NCI-H128 (cell line): ENCODE data around the gene ZBTB5.
A peak's percentile ranks its signal among the peaks of the same experiment; 100 is the strongest.

Experiments
- DNase-seq: peaks from one replicate; lab custom pipeline; 2025; ENCODE audit not compliant: unreplicated experiment; lab: John Stamatoyannopoulos, UW

ZBTB5 gene

DNA sequence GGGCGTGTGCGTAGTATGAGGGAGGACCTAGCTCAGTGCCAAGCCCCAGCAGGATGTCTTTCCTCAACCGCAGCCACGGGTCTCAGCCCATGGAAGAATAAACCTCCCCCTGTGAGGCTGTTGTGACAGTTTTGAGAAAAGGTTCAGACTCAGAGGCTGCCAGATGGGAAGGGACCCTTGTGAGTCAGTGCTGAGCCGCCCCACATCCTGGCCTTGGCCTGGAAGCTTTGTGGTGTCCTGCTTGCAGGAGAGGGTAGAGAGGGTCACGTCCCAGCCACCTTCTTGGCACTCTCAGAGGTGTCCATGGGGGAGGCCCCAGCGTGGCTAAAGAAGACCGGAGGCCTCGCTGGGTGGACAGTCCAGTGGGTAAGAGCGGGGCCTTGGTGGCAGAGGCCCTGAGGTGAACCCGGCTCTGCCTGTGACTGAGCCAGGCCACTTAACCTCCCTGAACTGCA lies 39.9 kb downstream of the ZBTB5 start:
- DNase-seq: no peak

DNA sequence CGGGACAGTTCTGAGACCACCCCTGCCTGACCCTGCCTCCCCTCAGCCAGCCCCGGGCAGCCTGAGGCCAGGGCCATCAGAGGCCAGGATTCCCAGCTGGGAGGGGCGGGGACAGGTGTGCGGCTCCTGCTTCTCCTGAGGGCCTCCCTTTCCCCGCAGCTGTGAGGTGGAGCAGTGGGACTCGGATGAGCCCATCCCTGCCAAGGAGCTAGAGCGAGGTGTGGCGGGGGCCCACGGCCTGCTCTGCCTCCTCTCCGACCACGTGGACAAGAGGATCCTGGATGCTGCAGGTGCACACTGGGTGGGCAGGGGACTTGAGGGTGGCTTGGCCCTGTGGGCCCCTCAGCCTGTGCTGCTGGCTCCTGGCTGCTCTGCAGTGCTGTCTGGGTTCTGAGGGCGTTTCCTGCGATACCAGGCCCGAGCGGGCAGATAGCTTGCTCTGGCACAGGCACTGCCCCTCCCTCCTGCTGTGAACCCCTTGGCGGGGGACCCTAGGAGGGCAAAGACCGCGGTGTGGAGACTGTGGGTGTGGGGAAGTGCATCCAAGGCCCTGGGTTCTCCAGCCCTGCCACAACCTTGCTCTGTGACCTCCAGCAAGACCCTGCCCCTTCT lies 40.5 kb downstream of the ZBTB5 start:
- no peak for DNase-seq

DNA sequence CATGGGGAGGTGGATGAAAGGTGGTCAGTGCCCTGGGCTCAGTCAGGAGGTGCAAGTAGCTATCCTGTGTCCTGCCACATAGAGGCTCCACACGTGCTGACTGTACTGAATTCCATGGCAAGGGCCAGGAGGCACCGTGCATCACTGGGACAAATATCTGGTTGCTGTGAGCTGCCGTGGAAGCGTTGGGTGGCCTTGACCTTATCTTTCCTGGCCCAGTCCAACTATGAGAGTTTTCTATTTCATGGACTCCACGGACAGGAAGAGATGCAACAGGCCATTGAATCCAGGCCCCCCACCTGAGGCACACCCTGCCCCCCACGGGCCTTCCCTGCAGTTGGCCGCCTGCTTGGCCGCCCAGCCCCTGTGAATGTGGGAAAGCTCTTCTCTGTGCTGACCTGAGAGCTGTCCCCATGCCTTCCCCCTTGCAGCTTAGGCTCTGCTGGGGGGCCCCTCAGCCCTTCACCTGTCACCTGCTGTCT lies 41.0 kb downstream of the ZBTB5 start:
- no peak for DNase-seq

DNA sequence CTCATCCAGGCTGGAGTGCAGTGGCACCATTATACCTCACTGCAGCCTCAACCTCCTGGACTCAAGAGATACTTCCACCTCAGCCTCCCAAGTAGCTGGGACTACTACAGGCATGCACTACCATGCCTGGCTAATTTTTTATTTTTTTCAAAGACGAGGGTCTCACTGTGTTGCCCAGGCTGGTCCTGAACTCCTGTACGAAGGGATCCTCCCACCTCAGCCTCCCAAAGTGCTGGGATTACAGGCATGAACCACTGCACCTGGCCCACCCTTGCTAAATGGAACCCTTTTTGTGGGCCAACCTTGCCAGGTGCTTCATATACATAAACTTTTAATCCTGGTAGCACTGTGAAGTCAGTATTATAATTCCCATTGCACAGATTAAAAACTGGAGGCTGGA lies 41.7 kb downstream of the ZBTB5 start:
- no peak for DNase-seq

GRCh38 chr9:37422289-37423104 lies 42.8 kb downstream of the ZBTB5 start, which contains the start of gene GRHPR:
Gene GRHPR (plus strand): TSS chr9:37422696. CDS start chr9:37422751, 55 bp downstream.
- peak; percentile 50 for DNase-seq

GRCh38 chr9:37421914-37422288 lies 43.3 kb downstream of the ZBTB5 start:
- no peak for DNase-seq

- no peak for DNase-seq
Observed at GRCh38 chr9:37420271-37421215, 44.7 kb downstream of the ZBTB5 start.

DNA sequence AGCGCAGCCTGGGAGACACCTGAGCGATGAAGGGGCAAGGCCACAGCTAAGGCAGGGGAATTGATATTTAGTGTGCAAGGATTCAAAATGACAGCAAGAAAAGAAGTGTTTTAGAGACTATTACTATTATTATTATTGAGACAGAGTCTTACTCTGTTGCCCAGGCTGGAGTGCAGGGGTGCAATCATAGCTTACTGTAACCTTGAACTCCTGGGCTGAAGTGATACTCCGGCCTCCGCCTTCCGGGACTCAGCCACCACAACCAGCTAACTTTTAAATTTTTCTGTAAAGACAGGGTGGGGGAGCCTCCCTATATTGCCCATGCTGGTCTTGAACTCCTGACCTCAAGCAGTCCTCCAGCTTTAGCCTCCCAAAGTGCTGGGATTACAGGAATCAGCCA lies 46.0 kb downstream of the ZBTB5 start:
- DNase-seq: no peak

GRCh38 chr9:37417857-37418618 lies 47.2 kb downstream of the ZBTB5 start:
- DNase-seq: no peak

DNA sequence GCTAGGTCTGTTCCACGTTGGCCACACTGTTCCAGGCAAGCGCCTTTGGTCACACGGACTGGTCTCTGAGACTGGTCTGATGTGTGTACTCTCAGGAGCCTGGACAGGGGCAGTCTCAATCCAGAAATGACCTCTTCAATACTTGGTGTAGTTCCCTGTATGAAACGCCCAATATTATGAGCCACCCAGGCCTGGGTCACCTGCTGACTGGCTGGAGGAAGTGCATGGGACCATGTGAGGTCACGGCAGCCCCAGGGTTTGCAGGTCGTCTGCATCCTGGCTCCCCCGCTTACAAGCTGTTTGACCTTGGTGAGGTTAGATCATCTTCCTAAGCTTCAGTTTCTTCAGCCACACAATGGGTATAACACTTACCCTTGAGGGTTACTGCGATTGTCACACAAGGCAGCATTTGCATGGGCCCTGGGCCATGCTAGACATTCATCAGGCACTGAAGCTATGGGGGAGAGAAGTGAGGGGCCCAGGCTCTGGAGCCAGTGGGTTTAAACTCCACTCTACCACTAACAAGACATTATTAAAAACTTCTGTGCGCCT lies 47.9 kb downstream of the ZBTB5 start:
- DNase-seq: no peak

DNA sequence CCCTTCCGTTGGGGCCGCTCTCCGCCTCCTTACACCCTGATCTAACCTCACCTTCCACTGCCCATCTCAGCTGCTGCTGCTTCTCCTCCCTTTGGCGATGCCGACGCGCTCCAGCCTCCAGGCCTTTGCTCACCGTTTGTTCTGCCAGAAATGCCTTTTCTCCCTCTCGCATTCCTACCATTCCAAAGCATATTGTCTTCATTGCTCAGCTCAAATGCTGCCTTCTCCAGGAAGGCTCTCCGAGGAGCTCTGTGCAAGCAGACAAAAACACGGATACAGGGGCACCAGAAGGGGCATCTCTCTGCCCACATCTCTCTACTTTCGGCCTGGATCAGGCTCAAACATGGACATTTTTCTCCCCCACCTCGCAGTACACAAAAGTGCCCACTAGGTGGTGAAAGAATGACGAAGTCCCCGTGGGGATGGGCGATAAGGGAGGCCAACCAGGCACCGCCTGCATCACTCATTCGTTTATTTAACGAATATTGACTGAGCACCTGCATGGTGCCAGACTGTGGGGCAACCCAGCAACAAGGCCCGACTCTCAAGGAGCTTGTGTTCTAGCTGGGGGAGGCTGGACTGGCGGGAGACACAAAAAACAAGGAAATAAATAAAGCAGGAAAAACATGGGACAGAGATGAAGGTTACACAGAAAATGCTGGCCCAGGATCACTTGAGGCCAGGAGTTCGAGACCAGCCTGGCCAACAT lies 50.1 kb downstream of the ZBTB5 start:
- DNase-seq: peak; percentile 52

GRCh38 chr9:37414503-37414943 lies 50.7 kb downstream of the ZBTB5 start:
- DNase-seq: no peak

- no peak for DNase-seq
Observed at GRCh38 chr9:37413311-37413710, 51.9 kb downstream of the ZBTB5 start.

DNA sequence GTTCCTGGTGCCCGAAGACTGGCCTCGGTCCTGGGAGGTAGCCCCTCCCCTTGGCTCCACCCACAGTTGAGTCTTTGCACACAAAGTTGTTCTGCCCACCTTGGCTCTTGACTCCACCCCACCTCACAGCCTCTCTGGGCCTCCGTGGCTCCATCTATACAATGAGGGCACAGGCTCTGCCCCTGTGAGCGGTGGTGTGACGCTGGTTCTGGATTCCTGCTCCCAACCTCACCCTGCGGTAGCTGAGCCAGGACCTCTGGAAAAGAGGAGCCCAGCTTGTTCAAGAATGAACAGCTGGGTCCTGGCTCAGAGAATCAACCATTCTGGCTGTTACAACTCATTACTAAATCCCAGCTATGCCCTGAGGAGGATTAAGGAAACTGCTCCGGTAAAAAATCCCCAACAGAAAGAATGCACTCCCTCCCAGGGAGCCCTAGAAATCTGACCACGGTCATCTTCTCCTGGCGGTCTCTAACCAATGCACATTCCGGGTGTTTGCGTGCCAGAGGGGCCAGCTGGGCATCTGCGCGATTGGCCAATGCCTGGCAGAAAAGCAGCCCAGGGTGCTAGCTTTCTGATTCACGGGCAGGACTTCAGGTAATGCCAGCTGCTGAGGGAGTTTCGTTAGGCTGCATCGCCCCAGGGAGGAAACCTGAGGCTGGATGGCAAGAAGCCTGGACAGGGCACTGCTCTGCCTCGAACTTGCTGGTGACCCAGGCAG lies 52.7 kb downstream of the ZBTB5 start:
- no peak for DNase-seq

DNA sequence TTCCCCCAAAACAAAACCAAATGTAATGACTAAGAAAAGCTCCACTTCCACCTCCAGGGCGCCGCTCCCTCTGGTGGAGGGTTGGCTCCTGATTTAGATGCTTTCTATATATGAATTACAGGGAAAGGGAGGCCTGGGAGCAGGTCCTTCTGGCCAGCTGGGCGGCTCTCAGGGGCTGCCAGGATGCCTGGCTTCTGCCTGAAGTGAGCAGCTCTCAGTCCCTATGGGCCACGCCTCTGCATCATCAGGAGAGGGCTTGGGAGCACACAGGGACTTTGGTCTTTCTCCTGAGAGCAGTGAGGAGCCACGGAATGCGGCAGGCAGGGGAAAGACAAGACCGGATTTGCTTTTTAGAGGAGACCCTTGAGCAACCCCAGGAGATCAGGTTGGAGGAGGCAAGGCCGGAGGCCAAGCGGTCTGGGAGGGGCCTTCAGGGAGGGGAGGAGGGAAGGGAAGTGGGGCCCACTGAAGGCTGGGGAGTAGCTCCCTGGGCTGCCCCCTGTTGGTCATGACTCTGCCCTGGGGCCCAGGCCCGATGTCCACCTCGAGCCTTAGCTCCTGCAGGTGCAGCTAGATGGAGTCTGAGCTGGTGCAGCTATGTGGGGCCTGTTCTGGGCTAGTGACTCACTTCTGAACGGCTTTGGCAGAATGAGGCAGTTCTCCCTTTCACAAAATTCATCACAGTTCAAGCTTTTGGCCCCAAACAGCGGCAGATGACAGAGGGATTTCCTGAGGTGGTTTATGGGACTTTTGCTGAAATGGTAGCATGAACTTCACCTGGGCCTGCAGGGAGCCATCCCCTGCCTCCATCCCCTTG lies 54.1 kb downstream of the ZBTB5 start:
- DNase-seq: no peak

DNA sequence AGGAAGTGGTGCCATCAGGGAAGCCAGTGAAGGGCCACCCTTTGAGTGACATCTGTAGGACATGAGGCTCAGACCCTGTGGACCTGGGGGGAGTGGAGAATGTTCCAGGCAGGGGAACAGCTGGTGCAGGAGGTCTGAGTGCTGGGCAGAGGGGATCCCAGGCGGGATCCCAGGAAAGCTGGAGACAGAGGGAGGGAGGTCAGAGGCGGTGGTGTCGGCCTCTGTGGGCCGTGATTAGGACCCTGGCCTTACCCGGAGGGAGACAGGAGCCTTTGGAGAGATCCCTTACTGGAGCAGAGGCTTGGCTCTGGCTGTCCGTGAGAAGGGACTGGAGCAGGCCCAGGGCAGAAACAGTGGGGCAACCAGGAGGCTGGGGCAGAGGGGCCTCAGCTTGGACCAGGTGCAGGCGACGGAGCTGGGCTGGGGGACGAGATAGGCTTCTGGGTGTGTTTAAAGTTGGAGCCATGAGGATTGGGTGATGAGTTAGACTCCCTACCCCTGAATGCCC lies 54.8 kb downstream of the ZBTB5 start:
- no peak for DNase-seq

DNA sequence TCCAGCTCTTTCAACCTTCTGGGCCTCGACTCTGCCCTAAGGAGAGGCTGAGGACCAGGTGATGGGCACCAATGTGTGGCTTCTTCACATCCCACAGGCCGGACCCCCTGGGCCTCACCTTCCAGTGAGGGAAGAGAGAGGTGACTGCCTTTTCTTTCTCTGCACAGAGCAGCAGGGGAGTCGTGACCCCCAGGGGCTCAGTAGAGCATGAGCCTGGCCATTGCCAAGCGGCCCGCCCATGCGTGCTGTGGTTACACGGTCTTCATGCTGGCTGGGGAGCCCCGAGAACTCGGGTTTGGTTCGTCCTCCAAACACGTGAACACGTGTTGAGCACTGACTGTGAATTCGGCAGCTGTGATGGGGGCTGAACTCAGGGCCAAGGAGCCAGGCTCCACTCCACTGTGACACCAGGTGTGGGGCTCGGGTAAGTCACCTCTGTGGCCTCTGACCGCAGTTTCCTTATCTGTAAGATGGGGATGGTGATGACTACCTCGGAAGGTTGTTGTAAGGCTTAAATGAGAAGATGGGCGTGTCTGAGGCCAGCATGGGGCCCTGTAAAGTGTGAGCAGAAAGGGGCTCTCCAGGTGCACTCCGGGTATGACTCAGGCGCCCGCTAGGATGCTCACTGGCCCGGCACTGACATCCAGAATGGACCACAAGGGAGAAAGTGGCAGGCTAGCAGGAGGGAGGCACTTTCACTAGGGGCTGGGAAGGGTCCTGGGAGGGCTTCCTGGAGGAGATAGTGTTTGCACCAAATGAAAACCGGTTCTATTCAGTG lies 56.1 kb downstream of the ZBTB5 start:
- no peak for DNase-seq
